Keratinocyte (primary cell): ENCODE results near the gene TDRD1.

Experiments
- EZH2 ChIP-seq: IDR thresholded peaks from one replicate; pipeline ENCODE4 v1.6.1; 2012; ENCODE audit warnings: inconsistent platforms, mild to moderate bottlenecking, low read length, moderate library complexity
- TF ChIP-seq, protein P1 (sequence below), 3 experiments: IDR thresholded peaks in 1 of 3; conservative IDR thresholded peaks in 1 of 3; optimal IDR thresholded peaks in 1 of 3; 2 replicates in 2 of 3; 3 replicates in 1 of 3; pipeline versions ENCODE3 to v1.5.1; 2011; ENCODE audit warnings: low read length in 3 of 3, mild to moderate bottlenecking in 3 of 3, moderate library complexity in 2 of 3, control low read depth in 1 of 3, inconsistent platforms in 1 of 3; ENCODE audit not compliant: insufficient read depth in 2 of 3; ENCODE audit errors: extremely low read depth in 1 of 3

- no peak for TF ChIP-seq EZH2
- TF ChIP-seq, protein P1, sequence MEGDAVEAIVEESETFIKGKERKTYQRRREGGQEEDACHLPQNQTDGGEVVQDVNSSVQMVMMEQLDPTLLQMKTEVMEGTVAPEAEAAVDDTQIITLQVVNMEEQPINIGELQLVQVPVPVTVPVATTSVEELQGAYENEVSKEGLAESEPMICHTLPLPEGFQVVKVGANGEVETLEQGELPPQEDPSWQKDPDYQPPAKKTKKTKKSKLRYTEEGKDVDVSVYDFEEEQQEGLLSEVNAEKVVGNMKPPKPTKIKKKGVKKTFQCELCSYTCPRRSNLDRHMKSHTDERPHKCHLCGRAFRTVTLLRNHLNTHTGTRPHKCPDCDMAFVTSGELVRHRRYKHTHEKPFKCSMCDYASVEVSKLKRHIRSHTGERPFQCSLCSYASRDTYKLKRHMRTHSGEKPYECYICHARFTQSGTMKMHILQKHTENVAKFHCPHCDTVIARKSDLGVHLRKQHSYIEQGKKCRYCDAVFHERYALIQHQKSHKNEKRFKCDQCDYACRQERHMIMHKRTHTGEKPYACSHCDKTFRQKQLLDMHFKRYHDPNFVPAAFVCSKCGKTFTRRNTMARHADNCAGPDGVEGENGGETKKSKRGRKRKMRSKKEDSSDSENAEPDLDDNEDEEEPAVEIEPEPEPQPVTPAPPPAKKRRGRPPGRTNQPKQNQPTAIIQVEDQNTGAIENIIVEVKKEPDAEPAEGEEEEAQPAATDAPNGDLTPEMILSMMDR (optimal IDR thresholded peaks at IDR 0.05 in 1 of 3, IDR thresholded peaks at IDR 0.05 in 1 of 3, conservative IDR thresholded peaks at IDR 0.05 in 1 of 3; ENCODE audit: extremely low read depth in 1 of 3, insufficient read depth in 2 of 3, low read length in 3 of 3): no peak
Measured at GRCh38 chr10:114174695-114175188, 4.4 kb upstream of the TDRD1 start.
